Hepatic stellate cell (primary cell): ENCODE data around the gene GLDN.

ENCODE experiments used
- DNase-seq: peaks from one replicate; pipeline ENCODE4 v3.0.0; 2011; ENCODE audit warnings: low spot score

GLDN gene

GRCh38 chr15:51356983-51357382, 15.5 kb downstream of the GLDN start:
- DNase-seq = no peak

GRCh38 chr15:51359981-51360380, 18.5 kb downstream of the GLDN start:
- no peak for DNase-seq

GRCh38 chr15:51363383-51363782, 21.9 kb downstream of the GLDN start:
- DNase-seq = no peak

- no peak for DNase-seq
Measured at GRCh38 chr15:51365417-51365816, 24.0 kb downstream of the GLDN start.

GRCh38 chr15:51366071-51366470, 24.6 kb downstream of the GLDN start:
- DNase-seq = no peak

- no peak for DNase-seq
Measured at GRCh38 chr15:51366920-51367319, 25.5 kb downstream of the GLDN start.

- no peak for DNase-seq
Measured at GRCh38 chr15:51367322-51367976, 26.0 kb downstream of the GLDN start.

- no peak for DNase-seq
Measured at GRCh38 chr15:51368307-51368706, 26.9 kb downstream of the GLDN start.

- DNase-seq = peak; percentile 56
Measured at GRCh38 chr15:51368751-51369450, 27.4 kb downstream of the GLDN start.

GRCh38 chr15:51369451-51369761, 28.0 kb downstream of the GLDN start:
- no peak for DNase-seq

- DNase-seq = no peak
Measured at GRCh38 chr15:51371266-51371665, 29.8 kb downstream of the GLDN start.

- no peak for DNase-seq
Measured at GRCh38 chr15:51374131-51374530, 32.7 kb downstream of the GLDN start.

- no peak for DNase-seq
Measured at GRCh38 chr15:51375966-51376640, 34.6 kb downstream of the GLDN start.

- DNase-seq = peak; percentile 30
Measured at GRCh38 chr15:51377038-51377786, 35.8 kb downstream of the GLDN start.

- DNase-seq = no peak
Measured at GRCh38 chr15:51378406-51378805, 37.0 kb downstream of the GLDN start.

- no peak for DNase-seq
Measured at GRCh38 chr15:51379390-51379789, 37.9 kb downstream of the GLDN start.

GRCh38 chr15:51380999-51381806, 39.7 kb downstream of the GLDN start:
- DNase-seq = peak; percentile 69

- peak; percentile 65 for DNase-seq
Measured at GRCh38 chr15:51382787-51383186, 41.3 kb downstream of the GLDN start.

GRCh38 chr15:51386029-51386428, 44.6 kb downstream of the GLDN start:
- DNase-seq = no peak

GRCh38 chr15:51386486-51386885, 45.0 kb downstream of the GLDN start:
- DNase-seq = no peak

- DNase-seq = no peak
Measured at GRCh38 chr15:51386960-51387698, 45.7 kb downstream of the GLDN start.
